Measurements from ENCODE around the gene EIF3A. TPM values are rescaled to one million over a fixed set of nuclear protein-coding genes. Genes with fewer than 3 reads are reported as not detected.
A peak's percentile ranks its signal among the peaks of the same experiment; 100 is the strongest.

Gene EIF3A
- total and polyA plus RNA-seq, 9 of the 15 experiments (the other 6 are each of a cell fraction or from before 2014, with no cell fraction given): 19.6 to 163 (median 102) TPM

DNA sequence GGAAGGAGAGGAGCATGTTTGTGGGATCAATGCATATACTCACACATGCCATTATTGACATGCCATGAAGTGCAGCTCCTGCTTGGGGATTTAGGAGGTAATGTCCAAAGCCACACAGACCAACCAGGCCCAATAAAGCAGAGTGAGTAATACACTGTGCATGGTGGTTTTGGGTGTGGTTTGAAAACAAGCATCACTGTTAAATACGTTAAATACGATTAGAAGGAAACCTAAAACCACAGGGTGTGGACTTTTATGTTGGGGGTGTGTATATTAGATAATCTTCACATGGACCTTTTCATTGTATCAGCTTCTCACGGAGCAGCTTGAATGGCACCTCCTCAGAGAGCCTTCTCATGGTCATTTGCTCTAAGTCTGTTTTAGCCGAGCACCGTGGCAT is 10.4 kb upstream of the EIF3A start (continued):
- TF ChIP-seq, protein P1, sequence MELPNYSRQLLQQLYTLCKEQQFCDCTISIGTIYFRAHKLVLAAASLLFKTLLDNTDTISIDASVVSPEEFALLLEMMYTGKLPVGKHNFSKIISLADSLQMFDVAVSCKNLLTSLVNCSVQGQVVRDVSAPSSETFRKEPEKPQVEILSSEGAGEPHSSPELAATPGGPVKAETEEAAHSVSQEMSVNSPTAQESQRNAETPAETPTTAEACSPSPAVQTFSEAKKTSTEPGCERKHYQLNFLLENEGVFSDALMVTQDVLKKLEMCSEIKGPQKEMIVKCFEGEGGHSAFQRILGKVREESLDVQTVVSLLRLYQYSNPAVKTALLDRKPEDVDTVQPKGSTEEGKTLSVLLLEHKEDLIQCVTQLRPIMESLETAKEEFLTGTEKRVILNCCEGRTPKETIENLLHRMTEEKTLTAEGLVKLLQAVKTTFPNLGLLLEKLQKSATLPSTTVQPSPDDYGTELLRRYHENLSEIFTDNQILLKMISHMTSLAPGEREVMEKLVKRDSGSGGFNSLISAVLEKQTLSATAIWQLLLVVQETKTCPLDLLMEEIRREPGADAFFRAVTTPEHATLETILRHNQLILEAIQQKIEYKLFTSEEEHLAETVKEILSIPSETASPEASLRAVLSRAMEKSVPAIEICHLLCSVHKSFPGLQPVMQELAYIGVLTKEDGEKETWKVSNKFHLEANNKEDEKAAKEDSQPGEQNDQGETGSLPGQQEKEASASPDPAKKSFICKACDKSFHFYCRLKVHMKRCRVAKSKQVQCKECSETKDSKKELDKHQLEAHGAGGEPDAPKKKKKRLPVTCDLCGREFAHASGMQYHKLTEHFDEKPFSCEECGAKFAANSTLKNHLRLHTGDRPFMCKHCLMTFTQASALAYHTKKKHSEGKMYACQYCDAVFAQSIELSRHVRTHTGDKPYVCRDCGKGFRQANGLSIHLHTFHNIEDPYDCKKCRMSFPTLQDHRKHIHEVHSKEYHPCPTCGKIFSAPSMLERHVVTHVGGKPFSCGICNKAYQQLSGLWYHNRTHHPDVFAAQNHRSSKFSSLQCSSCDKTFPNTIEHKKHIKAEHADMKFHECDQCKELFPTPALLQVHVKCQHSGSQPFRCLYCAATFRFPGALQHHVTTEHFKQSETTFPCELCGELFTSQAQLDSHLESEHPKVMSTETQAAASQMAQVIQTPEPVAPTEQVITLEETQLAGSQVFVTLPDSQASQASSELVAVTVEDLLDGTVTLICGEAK (IDR thresholded peaks at IDR 0.05): no peak
- TF ChIP-seq, protein P1 (CRISPR knock-in tag; IDR thresholded peaks at IDR 0.05): no peak
- peak; percentile 85; the same call in 1 of the 2 replicates for TF ChIP-seq ESRRA (IDR thresholded peaks at IDR 0.05; ENCODE audit: borderline replicate concordance, low read depth)
- peak; percentile 74 for TF ChIP-seq EP300 (IDR thresholded peaks at IDR 0.05; ENCODE audit: low read length)
- no peak for TF ChIP-seq OTX1 (CRISPR knock-in tag; IDR thresholded peaks at IDR 0.05)
- no peak for TF ChIP-seq MAZ (CRISPR knock-in tag; conservative IDR thresholded peaks at IDR 0.05 in 1 of 2, IDR thresholded peaks at IDR 0.05 in 1 of 2)
- peak; percentile 65 for TF ChIP-seq DPF2 (IDR thresholded peaks at IDR 0.05)
- TF ChIP-seq ZNF12 (CRISPR knock-in tag; IDR thresholded peaks at IDR 0.05): peak; percentile 91
- peak; percentile 66 for TF ChIP-seq CBFA2T2 (conservative IDR thresholded peaks at IDR 0.05)
- no peak for TF ChIP-seq ZNF354B (CRISPR knock-in tag; IDR thresholded peaks at IDR 0.05)
- TF ChIP-seq MTA2 (IDR thresholded peaks at IDR 0.05; ENCODE audit: low read depth): peak; percentile 40; the same call in 1 of the 2 replicates
- TF ChIP-seq HMGN3 (IDR thresholded peaks at IDR 0.05; ENCODE audit: borderline replicate concordance, extremely low read depth, insufficient read length, low read depth, low read length): no peak
- TF ChIP-seq FUS (optimal IDR thresholded peaks at IDR 0.05; ENCODE audit: low read depth, low read length): no peak
- TF ChIP-seq ETV6 (IDR thresholded peaks at IDR 0.05; ENCODE audit: borderline replicate concordance in 1 of 2, low read depth in 2 of 2, low read length in 1 of 2): no peak
- no peak for TF ChIP-seq ETV6 (CRISPR knock-in tag; IDR thresholded peaks at IDR 0.05; ENCODE audit: borderline replicate concordance)
- TF ChIP-seq MCM3 (IDR thresholded peaks at IDR 0.05): no peak
- TF ChIP-seq KDM2B (CRISPR knock-in tag; IDR thresholded peaks at IDR 0.05): no peak
- TF ChIP-seq LCOR (CRISPR knock-in tag; IDR thresholded peaks at IDR 0.05): peak; percentile 86; the same call in 1 of the 2 replicates
- TF ChIP-seq SMARCA4 (IDR thresholded peaks at IDR 0.05): peak; percentile 61; the same call in 1 of the 2 replicates
- 0 out of 2 replicates have a peak, but pooled peaks have one; percentile 31 for TF ChIP-seq POLR2AphosphoS5 (IDR thresholded peaks at IDR 0.05; ENCODE audit: control insufficient read depth, insufficient read depth, low read depth, low read length)
- TF ChIP-seq ZNF57 (CRISPR knock-in tag; IDR thresholded peaks at IDR 0.05): no peak
- TF ChIP-seq EZH2 (IDR thresholded peaks at IDR 0.05; ENCODE audit: borderline replicate concordance, low read depth, low read length): no peak
- no peak for TF ChIP-seq ZNF253 (CRISPR knock-in tag; conservative IDR thresholded peaks at IDR 0.05)
- no peak for TF ChIP-seq RBM34 (IDR thresholded peaks at IDR 0.05; ENCODE audit: borderline replicate concordance, insufficient read depth, low read length)

Data from K562 (cell line).